Spleen (tissue), 7 donors: Measurements from ENCODE around the gene GYG2.

Source experiments
- CTCF ChIP-seq, 11 experiments: fragments of 200-600 bp in 7 of 11; fragments of 450-650 bp in 4 of 11; sonication (generic) in 4 of 11; IDR thresholded peaks in 8 of 11; conservative IDR thresholded peaks in 3 of 11; 1 replicate in 7 of 11; 2 replicates in 4 of 11; pipeline versions ENCODE4 v1.4.0 to v1.8.0; 2016 to 2021; ENCODE audit warnings: antibody characterized with exemption in 11 of 11, inconsistent platforms in 4 of 11, mild to moderate bottlenecking in 1 of 11
- POLR2A ChIP-seq, 3 donors: fragments of 450-650 bp; IDR thresholded peaks; one replicate each; pipeline ENCODE4 v1.5.1; 2017; ENCODE audit warnings: antibody characterized with exemption in 3 of 3, mild to moderate bottlenecking in 1 of 3
- donor health status: DM: no; HTN: no; CAD: no; lungs with moderate emphysema.
- donor health status: DM: no; HTN: no; CAD: no.
- donor health status: DM: no; HTN: no; CAD: no.

GRCh38 chrX:2928191-2928582 lies 99.5 kb downstream of the GYG2 start:
- no peak for TF ChIP-seq CTCF (IDR thresholded peaks at IDR 0.05 in 8 of 11, conservative IDR thresholded peaks at IDR 0.05 in 3 of 11)
- TF ChIP-seq POLR2A (IDR thresholded peaks at IDR 0.05): no peak
